ENCODE data around the gene TACR1.

The TACR1 gene

DNA sequence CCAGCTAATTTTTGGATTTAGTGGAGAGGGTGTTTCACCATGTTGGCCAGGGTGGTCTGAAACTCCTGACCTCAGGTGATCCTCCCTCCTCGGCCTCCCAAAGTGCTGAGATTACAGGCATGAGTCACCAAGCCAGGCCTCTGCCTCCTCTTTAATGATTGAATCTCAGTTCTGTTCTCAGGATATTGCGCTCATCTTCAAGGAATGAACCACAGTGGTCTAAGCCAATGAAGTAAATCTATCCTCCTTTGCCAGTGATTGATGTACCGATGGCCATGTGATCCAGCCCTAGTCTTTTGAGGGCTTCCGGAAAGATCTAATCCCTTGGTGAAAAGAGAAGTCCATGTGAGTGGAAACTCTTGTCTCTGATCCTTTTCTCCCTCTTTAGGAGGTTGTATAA lies 192.3 kb downstream of the TACR1 start:
- no peaks in the 10 kb centered on the region for H3K4me1 Mint-ChIP-seq
- H3K9me3 Mint-ChIP-seq = no peaks in the 10 kb centered on the region
- H3K27ac Mint-ChIP-seq = no peak overlapping the region

DNA sequence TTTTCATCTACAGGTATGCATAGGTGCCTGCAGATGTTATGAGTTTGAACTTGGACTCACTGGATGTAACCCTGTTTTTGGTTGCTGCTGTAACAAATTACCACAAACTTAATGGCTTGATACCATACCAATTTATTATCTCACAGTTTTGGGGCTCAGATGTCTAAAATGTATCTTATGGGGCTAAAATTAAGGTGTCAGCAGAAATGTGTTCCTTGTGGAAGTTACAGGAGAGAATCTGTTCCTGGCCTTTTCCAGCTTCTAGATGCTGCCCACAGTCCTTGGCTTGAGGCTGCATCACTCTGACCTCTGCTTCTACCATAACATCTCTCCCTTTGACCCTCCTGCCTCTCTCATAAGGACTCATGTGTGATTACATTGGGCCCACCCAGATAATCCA lies 193.3 kb downstream of the TACR1 start:
- Mint-ChIP-seq H3K27me3 (no peaks in the 10 kb centered on the region), H3K4me1 (no peaks in the 10 kb centered on the region), H3K36me3 (peaks cover 23% of the 10 kb centered on the region), H3K4me3 (no peak overlapping the region), H3K27ac (no peak overlapping the region), H3K9me3 (no peaks in the 10 kb centered on the region)
- ATAC-seq (ENCODE audit: low read depth) (no peak), DNase-seq (ENCODE audit: low spot score in 2 of 2) (no peak)

More for the DNA sequence above, 192.3 kb downstream of the TACR1 start:
- ATAC-seq (ENCODE audit: low read depth) (no peak), DNase-seq (ENCODE audit: low spot score in 2 of 2) (no peak)
- H3K4me3 Mint-ChIP-seq = no peak overlapping the region
- H3K36me3 Mint-ChIP-seq = peaks cover 23% of the 10 kb centered on the region
- no peaks in the 10 kb centered on the region for H3K27me3 Mint-ChIP-seq

- DNase-seq (ENCODE audit: low spot score in 2 of 2) = no peak
- Mint-ChIP-seq H3K27me3 (no peaks in the 10 kb centered on the region), H3K27ac (no peak overlapping the region), H3K4me3 (no peak overlapping the region), H3K4me1 (no peaks in the 10 kb centered on the region), H3K36me3 (peaks cover 26% of the 10 kb centered on the region), H3K9me3 (no peaks in the 10 kb centered on the region)
- ATAC-seq (ENCODE audit: low read depth) = no peak
Measured at GRCh38 chr2:75003773-75004172, 195.5 kb downstream of the TACR1 start.

DNA sequence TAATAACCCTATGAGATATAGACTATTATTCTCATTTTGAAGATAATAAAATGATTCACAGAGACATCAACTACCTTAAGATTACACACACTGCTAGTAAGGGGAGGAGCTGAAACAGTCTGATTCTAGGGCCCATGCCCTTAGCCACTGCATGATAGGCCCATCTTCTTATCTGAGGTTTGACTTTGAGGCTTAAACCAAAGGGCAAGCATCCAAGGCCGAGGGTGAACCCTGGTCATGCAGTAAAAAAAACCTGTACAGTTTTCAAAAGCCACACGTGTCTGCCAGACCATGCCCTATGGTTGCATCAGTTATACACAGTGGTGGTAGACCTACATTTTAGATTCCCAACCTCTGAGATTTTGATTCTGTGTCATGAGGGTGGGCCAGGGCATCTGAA lies 196.0 kb downstream of the TACR1 start:
- Mint-ChIP-seq H3K36me3 (peaks cover 25% of the 10 kb centered on the region), H3K4me3 (no peak overlapping the region), H3K4me1 (no peaks in the 10 kb centered on the region), H3K27me3 (no peaks in the 10 kb centered on the region), H3K27ac (no peak overlapping the region), H3K9me3 (no peaks in the 10 kb centered on the region)
- ATAC-seq (ENCODE audit: low read depth) (no peak), DNase-seq (ENCODE audit: low spot score in 2 of 2) (no peak)

GRCh38 chr2:75002007-75002406 lies 197.3 kb downstream of the TACR1 start:
- H3K27ac Mint-ChIP-seq = no peak overlapping the region
- H3K9me3 Mint-ChIP-seq = no peaks in the 10 kb centered on the region
- H3K27me3 Mint-ChIP-seq = no peaks in the 10 kb centered on the region
- H3K4me3 Mint-ChIP-seq = no peak overlapping the region
- DNase-seq (ENCODE audit: low spot score in 2 of 2) (no peak), ATAC-seq (ENCODE audit: low read depth) (no peak)
- no peaks in the 10 kb centered on the region for H3K4me1 Mint-ChIP-seq
- peaks cover 28% of the 10 kb centered on the region for H3K36me3 Mint-ChIP-seq

GRCh38 chr2:74999468-74999867 lies 199.9 kb downstream of the TACR1 start:
- peaks cover 19% of the 10 kb centered on the region for H3K36me3 Mint-ChIP-seq
- no peaks in the 10 kb centered on the region for H3K9me3 Mint-ChIP-seq
- H3K27me3 Mint-ChIP-seq = no peaks in the 10 kb centered on the region
- H3K4me1 Mint-ChIP-seq = no peaks in the 10 kb centered on the region
- H3K4me3 Mint-ChIP-seq = no peak overlapping the region
- DNase-seq (ENCODE audit: low spot score in 2 of 2) (no peak), ATAC-seq (ENCODE audit: low read depth) (no peak)
- no peak overlapping the region for H3K27ac Mint-ChIP-seq
